Measurements from ENCODE around the gene CHURC1.

Gene CHURC1

GRCh38 chr14:64914237-64915028, at the start of gene CHURC1:
Gene CHURC1, plus strand, starts transcription at chr14:64914455. Its CDS starts 41 bp downstream, at chr14:64914496.
- DNase-seq (ENCODE audit: low read depth, low spot score), result peak; percentile 96

GRCh38 chr14:64865109-64865508, 49.1 kb upstream of the CHURC1 start:
- DNase-seq (ENCODE audit: low read depth, low spot score), result no peak

GRCh38 chr14:64865992-64866391, 48.3 kb upstream of the CHURC1 start:
- DNase-seq (ENCODE audit: low read depth, low spot score), result no peak

- DNase-seq (ENCODE audit: low read depth, low spot score), result no peak
Observed at GRCh38 chr14:64867182-64867581, 47.1 kb upstream of the CHURC1 start.

GRCh38 chr14:64868379-64868778, 45.9 kb upstream of the CHURC1 start:
- DNase-seq (ENCODE audit: low read depth, low spot score), result no peak

- no peak for DNase-seq (ENCODE audit: low read depth, low spot score)
Observed at GRCh38 chr14:64868841-64869240, 45.4 kb upstream of the CHURC1 start.

GRCh38 chr14:64870160-64870559, 44.1 kb upstream of the CHURC1 start:
- no peak for DNase-seq (ENCODE audit: low read depth, low spot score)

GRCh38 chr14:64871344-64871743, 42.9 kb upstream of the CHURC1 start:
- DNase-seq (ENCODE audit: low read depth, low spot score), result no peak

- no peak for DNase-seq (ENCODE audit: low read depth, low spot score)
Observed at GRCh38 chr14:64873506-64874219, 40.6 kb upstream of the CHURC1 start.

- no peak for DNase-seq (ENCODE audit: low read depth, low spot score)
Observed at GRCh38 chr14:64875350-64875749, 38.9 kb upstream of the CHURC1 start.

- no peak for DNase-seq (ENCODE audit: low read depth, low spot score)
Observed at GRCh38 chr14:64877846-64878245, 36.4 kb upstream of the CHURC1 start.

- no peak for DNase-seq (ENCODE audit: low read depth, low spot score)
Observed at GRCh38 chr14:64878837-64879634, 35.2 kb upstream of the CHURC1 start.

- DNase-seq (ENCODE audit: low read depth, low spot score), result no peak
Observed at GRCh38 chr14:64879635-64880220, 34.5 kb upstream of the CHURC1 start, which contains the start of gene SPTB. Gene SPTB, minus strand, starts transcription at chr14:64879907. Its CDS starts 56,813 bp downstream, at chr14:64823094.

- DNase-seq (ENCODE audit: low read depth, low spot score), result peak; percentile 65
Observed at GRCh38 chr14:64880221-64881121, 33.8 kb upstream of the CHURC1 start.

GRCh38 chr14:64885559-64885958, 28.7 kb upstream of the CHURC1 start:
- DNase-seq (ENCODE audit: low read depth, low spot score), result no peak

GRCh38 chr14:64889352-64889751, 24.9 kb upstream of the CHURC1 start:
- DNase-seq (ENCODE audit: low read depth, low spot score), result no peak

- DNase-seq (ENCODE audit: low read depth, low spot score), result no peak
Observed at GRCh38 chr14:64891173-64891838, 22.9 kb upstream of the CHURC1 start.

GRCh38 chr14:64891839-64892375, 22.3 kb upstream of the CHURC1 start:
- no peak for DNase-seq (ENCODE audit: low read depth, low spot score)

GRCh38 chr14:64899958-64900357, 14.3 kb upstream of the CHURC1 start:
- DNase-seq (ENCODE audit: low read depth, low spot score), result no peak

- no peak for DNase-seq (ENCODE audit: low read depth, low spot score)
Observed at GRCh38 chr14:64906022-64906421, 8.2 kb upstream of the CHURC1 start.

All from iPS DF 19.7 (cell line).